Activated gamma-delta T cell treated with anti-CD3 and anti-CD28 coated beads, Interleukin-2, amount 50 U/mL, for 16 hours (primary cell): Measurements from ENCODE around the gene CLTA.
"Not testable (repeated sequence)": the region's sequence is repeated elsewhere in the genome, so short reads cannot be mapped to it uniquely, and the experiment has no call there.

Source experiments
- DNase-seq: peaks from one replicate; pipeline ENCODE4 v3.0.0-alpha.2; 2020; ENCODE audit warnings: low read depth

The CLTA gene

GRCh38 chr9:36239675-36240074, 49.0 kb downstream of the CLTA start:
- not testable (repeated sequence) for DNase-seq

GRCh38 chr9:36245906-36246305, 55.2 kb downstream of the CLTA start:
- no peak for DNase-seq

GRCh38 chr9:36247356-36247755, 56.6 kb downstream of the CLTA start:
- no peak for DNase-seq

- not testable (repeated sequence) for DNase-seq
Measured at GRCh38 chr9:36248061-36248460, 57.3 kb downstream of the CLTA start.

- DNase-seq = no peak
Measured at GRCh38 chr9:36249189-36249588, 58.5 kb downstream of the CLTA start.

GRCh38 chr9:36250079-36250478, 59.4 kb downstream of the CLTA start:
- no peak for DNase-seq

- no peak for DNase-seq
Measured at GRCh38 chr9:36251428-36251827, 60.7 kb downstream of the CLTA start.

- DNase-seq = peak; percentile 96
Measured at GRCh38 chr9:36258208-36258995, 67.7 kb downstream of the CLTA start, which contains the start of gene GNE. GNE (minus strand) TSS chr9:36258448; CDS start chr9:36249355, 9,093 bp downstream.

GRCh38 chr9:36258996-36259533, 68.3 kb downstream of the CLTA start:
- DNase-seq = no peak
